AG04450 (cell line): ENCODE data around the gene DBH. TPM values are rescaled to one million over a fixed set of nuclear protein-coding genes. Genes with fewer than 3 reads are reported as not detected.

Source experiments
- CTCF ChIA-PET: fragments of 300-600, 350-600 bp; formaldehyde crosslinking; extraction: SDS; loops from one replicate; lab custom pipeline; 2022; ENCODE audit warnings: antibody characterized with exemption, inconsistent platforms; lab: Charles Lee
- POLR2A ChIA-PET: fragments of 350-600 bp; formaldehyde crosslinking; extraction: SDS; loops from one replicate; lab custom pipeline; 2021; ENCODE audit warnings: antibody characterized with exemption, inconsistent platforms; lab: Yijun Ruan, JAX
- DNase-seq: peaks from one replicate; pipeline ENCODE4 v3.0.0-alpha.2; 2011; ENCODE audit warnings: low read depth, low spot score
- H3K27ac ChIP-seq: one replicate; pipeline ENCODE4 v1.5.1; 2012; ENCODE audit warnings: low read depth, low read length, control low read depth
- H3K27me3 ChIP-seq: one replicate; pipeline ENCODE4 v1.6.0; 2012; ENCODE audit warnings: low read length; ENCODE audit not compliant: control insufficient read depth, insufficient read depth
- H3K4me3 ChIP-seq: 2 replicates; pipeline ENCODE4 v1.5.1; 2011; ENCODE audit warnings: mild to moderate bottlenecking, low read depth, low read length, control low read depth
- H3K9me3 ChIP-seq: 2 replicates; pipeline ENCODE4 v1.5.1; 2012; ENCODE audit warnings: low read length; ENCODE audit not compliant: control insufficient read depth, insufficient read depth
- CTCF ChIP-seq: IDR thresholded peaks from 2 replicates; pipeline ENCODE4 v1.5.1; 2011; ENCODE audit warnings: low read depth, low read length, control low read depth, inconsistent platforms
- polyA plus RNA-seq: library from polyadenylated mRNA; depleted of rRNA; stranded (reverse); fragments of >200 nt; gene quantifications from 2 replicates; pipeline ENCODE4 v1.2.3, GENCODE V29; 2011

Gene DBH
- polyA plus RNA-seq, 1 experiment = not detected

- H3K9me3 ChIP-seq = peaks cover 35% of the 10 kb centered on the region
- TF ChIP-seq CTCF = no peak
- CTCF ChIA-PET = no interaction called here
- H3K4me3 ChIP-seq = no peak overlapping the region
- H3K27ac ChIP-seq = no peak overlapping the region
- H3K27me3 ChIP-seq = peaks cover 17% of the 10 kb centered on the region
- POLR2A ChIA-PET = no interaction called here
- no peak for DNase-seq
These were observed 36.5 kb upstream of the DBH start for GRCh38 chr9:133599470-133600173.

- DNase-seq = no peak
- H3K27me3 ChIP-seq = peaks cover 17% of the 10 kb centered on the region
- no peak overlapping the region for H3K27ac ChIP-seq
- ChIA-PET CTCF (no interaction called here), POLR2A (no interaction called here)
- no peak for TF ChIP-seq CTCF
- peaks cover 35% of the 10 kb centered on the region for H3K9me3 ChIP-seq
- no peak overlapping the region for H3K4me3 ChIP-seq
These were observed 35.4 kb upstream of the DBH start for GRCh38 chr9:133600739-133601138.

DNA sequence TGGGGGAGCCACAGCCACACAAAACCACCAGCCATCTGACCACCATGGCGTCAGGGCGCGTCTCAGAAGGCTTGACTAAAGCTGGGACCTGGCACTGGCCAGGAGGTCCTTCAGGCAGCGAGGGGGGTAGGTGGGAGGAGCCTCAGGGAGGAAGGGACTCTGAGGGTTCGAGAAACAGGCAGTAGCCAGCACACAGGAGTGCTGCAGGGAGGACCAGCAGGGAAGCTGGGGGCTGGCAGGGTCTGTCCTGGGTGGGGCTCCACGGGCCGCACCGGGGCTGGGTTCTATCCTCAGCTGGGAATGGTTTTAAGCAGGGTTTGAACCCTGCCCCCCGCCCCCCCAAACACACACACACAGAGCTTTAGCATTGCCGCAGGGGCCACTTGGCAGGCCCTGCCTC, 34.4 kb upstream of the DBH start:
- DNase-seq = no peak
- H3K27me3 ChIP-seq = peaks cover 22% of the 10 kb centered on the region
- no peak for TF ChIP-seq CTCF
- ChIA-PET POLR2A (no interaction called here), CTCF (no interaction called here)
- no peak overlapping the region for H3K4me3 ChIP-seq
- H3K27ac ChIP-seq = no peak overlapping the region
- peaks cover 25% of the 10 kb centered on the region for H3K9me3 ChIP-seq

DNA sequence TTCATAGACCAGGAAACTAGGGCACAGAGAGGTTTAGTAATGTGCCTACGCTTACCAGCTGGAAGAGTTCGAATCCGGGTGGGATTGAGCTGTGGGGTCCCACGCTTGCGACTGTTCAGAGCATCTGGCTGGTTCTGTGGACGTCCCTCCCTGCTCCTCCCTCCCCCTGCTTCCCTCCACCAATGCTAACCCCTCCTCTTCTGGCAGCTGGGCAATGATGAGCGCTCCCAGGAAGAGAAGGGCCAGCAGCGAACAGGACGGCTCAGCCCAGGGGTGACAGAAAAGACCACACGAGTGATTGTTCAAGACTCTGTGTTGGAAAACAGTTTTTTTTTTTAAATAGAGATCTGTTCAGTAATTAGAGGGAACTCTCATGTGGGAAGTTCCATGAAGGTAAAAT, 33.9 kb upstream of the DBH start:
- Histone ChIP-seq H3K4me3 (no peak overlapping the region), H3K27me3 (peaks cover 27% of the 10 kb centered on the region), H3K27ac (no peak overlapping the region), H3K9me3 (peaks cover 25% of the 10 kb centered on the region)
- no peak for TF ChIP-seq CTCF
- POLR2A ChIA-PET = interaction anchor here (1.3 kb wide), 1 partner anchor 10 kb away, joined by 4 read pairs; no protein-coding TSS in a partner anchor
- CTCF ChIA-PET = no interaction called here
- no peak for DNase-seq

DNA sequence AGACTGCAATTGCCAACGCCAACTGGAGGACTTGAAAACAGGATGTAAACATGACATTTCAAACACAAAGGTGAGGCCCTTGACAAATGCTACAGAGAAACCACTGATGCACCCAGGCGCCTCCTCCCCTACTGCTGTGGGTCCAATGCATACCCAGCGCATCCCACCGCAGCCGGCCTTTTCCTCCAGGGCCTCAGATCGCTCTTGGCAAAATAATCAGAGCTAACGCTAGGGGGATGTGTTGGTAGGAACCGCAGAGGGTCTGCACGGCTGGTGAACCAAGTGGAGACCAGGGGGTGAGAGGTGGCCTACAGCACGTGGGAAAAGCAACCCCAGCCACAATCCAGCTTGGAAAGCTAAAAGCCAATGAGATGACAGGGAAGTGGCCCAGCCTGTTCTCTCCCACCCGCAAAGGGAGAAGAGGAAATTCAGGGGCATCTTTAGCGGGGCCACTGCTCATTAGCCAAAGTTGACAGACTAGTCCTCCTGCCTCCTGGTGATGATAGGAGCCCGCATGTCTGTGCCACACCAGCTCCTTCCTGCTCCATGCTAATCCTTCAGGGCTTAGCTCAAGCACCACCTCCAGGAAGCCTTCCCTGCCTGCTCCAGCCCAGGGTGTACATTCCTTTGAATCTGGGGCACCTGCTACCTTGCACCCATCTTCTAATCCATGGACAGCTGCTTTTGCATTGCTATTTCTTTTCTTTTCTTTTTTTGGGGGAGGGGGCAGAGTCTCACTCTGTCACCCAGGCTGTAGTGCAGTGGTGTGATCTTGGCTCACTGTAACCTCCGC, 32.8 kb upstream of the DBH start:
- POLR2A ChIA-PET = interaction anchor here (1.3 kb wide), 1 partner anchor 9 kb away, joined by 4 read pairs; no protein-coding TSS in a partner anchor
- H3K9me3 ChIP-seq = peaks cover 16% of the 10 kb centered on the region
- CTCF ChIA-PET = no interaction called here
- H3K4me3 ChIP-seq = no peak overlapping the region
- no peak for DNase-seq
- H3K27ac ChIP-seq = no peak overlapping the region
- peaks cover 37% of the 10 kb centered on the region for H3K27me3 ChIP-seq
- TF ChIP-seq CTCF = no peak
